Activated naive CD8-positive, alpha-beta T cell treated with anti-CD3 and anti-CD28 coated beads, Interleukin-2, amount 50 U/mL, for 16 hours (primary cell): ENCODE data around the gene RD3L.
"Not testable (repeated sequence)": the region's sequence is repeated elsewhere in the genome, so short reads cannot be mapped to it uniquely, and the experiment has no call there.

Source experiments
- DNase-seq: peaks from one replicate; pipeline ENCODE4 v3.0.0-alpha.2; 2020; ENCODE audit warnings: low read depth, low spot score

RD3L gene

DNA sequence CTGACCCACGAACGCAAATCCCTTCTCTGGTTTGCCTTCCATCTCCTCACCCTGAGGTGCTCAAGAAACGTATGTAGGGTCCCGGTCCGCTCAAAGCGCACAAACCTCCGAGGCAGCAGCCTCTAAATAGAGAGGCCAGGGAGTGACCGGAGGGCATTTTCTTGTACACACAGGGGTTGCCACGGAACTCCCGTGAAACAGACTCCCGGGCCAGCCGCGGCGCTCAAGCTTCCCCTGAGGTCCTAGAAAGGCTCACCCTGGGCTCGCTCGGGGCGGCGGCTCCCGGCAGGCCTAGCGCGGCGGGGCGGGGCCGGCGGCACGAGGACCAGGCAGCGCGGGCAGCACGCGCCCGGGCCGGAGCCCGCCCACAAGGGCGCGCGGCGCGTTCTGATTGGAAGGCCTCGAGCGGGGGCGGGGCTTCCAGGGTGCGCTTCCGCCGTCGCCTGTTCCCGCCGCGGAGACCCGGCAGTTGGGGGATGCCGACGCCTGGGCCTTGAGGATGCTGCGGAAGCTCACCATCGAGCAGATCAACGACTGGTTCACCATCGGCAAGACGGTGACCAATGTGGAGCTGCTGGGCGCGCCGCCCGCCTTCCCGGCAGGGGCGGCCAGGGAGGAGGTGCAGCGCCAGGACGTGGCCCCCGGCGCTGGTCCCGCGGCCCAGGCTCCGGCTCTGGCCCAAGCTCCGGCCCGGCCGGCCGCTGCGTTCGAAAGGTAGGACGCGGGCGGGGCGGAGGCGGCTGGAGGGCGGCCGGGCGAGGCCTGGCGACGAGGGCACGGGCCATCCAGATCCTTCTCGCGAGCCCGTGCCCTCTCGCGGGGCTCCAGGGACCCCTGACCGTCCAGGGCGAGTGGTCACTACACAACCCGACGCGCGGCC lies 14.1 kb downstream of the RD3L start, which contains the start of gene TDRD9:
Gene TDRD9 (plus strand): TSS at position 446 of the 880 bp plus-strand sequence. CDS start 54 bp downstream, at position 500.
- DNase-seq, result no peak

DNA sequence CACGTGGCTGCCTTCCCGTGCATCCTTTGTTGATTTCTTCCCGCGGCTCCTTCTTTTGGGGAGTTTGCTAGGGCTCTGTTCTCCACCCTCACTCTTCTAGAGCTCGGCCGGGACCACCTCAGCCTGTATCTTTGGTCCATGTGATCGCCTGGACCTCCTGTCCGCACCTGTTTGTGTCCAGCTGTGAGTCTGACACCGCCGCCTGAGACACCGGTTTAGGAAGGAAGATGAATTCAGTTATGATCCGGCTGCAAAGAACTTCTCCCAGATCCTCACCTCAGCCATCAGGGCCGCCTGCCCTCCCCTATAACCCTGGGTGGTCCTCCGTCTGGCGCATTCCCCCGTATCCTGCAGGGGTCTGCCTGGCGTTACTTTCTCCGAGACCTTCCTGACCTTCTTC lies 14.8 kb downstream of the RD3L start:
- no peak for DNase-seq

DNA sequence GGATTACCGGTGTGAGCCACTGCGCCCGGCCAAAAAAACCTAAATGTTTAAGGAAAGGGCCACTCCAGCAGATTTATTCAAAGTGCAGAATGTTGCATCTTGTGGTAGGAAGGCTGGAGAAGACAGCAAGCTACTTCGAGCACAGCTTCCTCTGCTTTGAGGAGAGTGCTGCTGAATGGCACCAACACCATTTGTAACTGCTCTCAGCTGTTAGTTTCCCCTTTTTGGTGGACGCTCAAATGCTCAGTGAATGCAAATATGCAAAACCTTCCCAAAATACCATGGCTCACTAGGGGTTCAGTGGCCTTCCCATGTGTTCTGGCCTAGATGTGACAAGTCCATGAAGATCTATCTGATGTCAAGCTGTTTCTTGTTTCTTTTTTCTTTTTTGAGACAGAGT lies 17.0 kb downstream of the RD3L start:
- no peak for DNase-seq

DNA sequence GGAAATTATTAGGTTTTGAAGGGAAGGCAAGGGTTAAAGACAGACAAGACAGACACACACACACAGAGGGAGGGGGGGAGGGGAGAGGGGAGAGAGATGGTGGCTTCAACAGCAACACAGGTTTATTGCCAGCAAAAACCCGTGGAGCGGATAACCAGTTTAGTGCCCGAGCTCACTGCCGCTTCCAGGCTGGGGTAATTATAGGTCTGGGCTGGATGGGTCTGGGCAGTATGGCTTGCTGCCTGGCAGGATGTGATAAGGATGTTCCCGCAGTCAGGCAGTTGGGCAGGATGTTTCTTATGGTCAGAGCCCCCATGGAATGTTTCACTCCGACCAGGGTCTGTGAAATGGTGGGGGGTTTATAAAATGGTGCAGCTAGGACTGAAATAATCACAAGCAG lies 18.5 kb downstream of the RD3L start:
- DNase-seq, result no peak

DNA sequence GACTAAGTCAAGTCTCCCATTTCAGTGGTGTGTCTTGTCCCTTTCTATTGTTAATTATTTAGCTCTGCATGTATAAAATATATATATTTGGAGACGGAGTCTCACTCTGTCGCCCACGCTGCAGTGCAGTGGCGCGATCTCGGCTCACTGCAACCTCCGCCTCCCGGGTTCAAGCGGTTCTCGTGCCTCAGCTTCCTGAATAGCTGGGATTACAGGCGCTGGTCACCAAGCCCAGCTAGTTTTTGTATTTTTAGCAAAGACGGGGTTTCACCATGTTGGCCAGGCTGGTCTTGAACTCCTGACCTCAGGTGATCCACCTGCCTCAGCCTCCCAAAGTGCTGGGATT lies 20.5 kb downstream of the RD3L start:
- not testable (repeated sequence) for DNase-seq

DNA sequence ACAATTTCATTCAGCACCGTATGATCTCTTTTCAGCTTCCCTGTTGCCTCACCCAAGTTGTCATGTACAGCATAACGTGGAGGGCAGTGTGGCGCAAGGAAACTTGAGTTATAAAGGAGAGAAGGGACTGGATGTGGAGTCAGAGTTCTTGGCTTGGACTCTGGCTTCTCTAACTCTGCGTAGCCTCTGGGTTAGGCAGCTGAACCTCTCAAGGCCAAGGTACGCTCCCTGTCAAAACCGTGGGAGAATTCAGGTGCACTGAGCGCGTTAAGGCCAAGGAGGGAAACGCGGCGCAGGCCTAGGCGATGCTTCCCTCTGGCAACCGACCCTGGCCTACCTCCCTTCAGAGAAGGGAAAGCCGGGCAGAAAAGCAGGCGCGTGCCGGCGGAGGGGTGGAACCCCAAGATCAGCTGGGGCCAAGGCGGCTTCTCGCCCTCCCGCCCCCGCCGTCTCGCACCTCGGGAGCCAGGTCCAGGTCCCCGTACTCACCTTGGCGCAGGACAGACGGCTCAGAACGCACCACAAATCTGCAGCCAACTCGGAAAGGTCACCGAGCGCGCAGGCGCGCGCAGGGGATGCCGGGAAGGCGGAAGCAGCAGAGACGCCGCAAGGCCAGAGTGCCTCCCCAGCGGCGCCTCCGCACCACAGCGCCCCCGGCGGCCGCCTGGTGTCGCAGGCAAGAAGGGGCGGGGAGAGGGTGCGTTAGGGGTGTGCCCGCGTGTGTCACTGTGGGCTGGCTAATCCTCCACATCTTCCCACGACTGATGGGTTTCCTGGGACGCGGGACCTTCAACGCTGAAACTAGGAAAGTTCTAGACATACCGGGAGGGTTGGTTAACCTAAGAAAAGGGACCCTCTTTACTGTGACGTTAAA lies 21.1 kb downstream of the RD3L start:
- peak; percentile 92 for DNase-seq

DNA sequence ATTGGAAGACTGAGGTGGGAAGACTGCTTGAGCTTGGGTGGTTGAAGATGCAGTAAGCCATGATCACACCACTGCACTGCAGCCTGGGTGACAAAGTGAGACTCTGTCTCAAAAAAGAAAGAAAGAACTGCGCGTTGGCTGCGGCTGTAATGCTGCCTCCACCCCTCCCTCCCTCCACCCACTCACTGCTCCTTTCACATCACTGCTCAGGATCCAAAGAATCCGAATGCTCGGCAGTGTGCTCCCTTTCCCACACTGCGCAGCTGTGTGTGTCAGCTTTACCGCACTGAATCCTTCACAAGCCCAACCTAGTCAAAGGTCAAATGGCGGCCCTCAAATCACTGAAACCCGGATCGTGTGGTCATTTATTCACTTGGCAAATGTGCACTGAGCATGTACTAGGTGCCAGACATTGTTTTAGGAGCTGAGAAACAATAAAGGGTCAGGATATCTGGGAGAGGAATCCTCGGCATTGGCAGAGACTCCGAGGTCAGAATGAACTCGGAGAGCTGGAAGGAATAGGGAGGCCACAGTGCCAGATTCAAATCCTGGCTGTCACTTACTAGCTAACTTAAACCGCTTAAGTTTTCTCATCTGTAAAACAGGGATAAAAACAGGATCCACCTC lies 25.6 kb downstream of the RD3L start:
- no peak for DNase-seq

DNA sequence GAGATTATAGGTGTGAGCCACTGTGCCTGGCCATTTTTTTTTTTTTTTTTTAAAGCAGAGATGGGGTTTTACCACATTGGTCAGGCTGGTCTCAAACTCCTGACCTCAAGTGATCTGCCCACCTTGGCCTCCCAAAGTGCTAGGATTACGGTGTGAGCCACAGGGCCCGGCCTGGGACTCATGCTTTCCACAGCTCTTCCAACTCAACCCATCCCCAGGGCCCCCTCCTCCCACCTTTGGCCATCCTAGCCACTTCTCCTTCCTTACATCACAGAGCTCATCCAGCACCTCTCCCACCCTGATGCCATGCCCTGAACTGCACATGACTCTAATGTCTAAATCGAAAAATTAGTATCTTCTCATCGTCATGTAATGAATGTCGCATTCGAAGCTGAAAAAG lies 26.7 kb downstream of the RD3L start:
- no peak for DNase-seq

DNA sequence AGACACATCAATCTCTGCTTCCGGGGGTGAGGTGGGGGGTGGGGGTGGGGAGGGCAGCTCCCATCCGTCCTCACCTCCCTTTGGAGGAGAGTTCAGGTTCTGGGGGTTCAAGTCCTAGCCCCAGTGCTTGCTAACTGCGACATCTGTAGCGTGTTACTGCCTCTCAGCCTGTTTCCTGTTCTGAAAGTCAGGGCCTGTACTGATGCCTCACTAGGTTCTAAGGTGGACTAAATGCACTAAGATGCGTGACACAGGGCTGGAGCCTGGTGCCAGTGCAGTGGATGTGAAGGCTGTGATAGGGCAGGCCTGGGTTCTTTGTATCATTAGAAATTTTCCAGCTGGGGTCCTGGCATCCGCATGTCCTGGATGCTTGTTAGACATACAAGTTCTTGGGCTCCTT lies 31.3 kb downstream of the RD3L start:
- DNase-seq, result no peak

DNA sequence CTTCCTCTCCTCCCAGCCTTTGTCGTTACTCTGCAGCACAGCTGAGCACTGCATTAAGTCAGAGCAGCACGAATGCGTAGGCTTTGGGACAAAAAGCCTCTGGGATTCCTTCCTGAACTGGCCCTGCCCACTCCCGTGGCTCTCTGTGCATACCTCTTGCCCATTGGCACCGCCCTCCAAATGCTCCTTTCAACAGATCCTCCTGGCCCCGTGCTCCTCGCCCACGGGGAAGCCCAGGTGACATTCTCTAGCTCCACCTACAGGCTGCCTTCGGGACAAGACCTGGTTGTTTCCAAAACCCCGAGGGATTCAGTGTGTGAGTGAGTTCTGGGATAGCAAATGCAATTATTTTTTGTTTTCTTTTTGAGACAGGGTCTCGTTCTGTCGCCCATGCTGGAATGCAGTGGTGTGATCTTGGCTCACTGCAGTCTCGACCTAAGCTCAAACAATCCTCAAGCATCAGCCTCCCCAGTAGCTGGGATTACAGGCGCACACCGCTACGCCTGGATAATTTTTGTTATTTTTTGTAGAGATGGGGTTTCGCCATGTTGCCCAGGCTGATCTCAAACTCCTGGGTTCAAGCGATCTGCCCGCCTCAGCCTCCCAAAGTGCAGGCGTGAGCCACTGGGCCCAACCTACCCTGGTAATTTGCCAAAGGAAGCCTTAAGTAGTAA lies 31.9 kb downstream of the RD3L start:
- peak; percentile 49 for DNase-seq

DNA sequence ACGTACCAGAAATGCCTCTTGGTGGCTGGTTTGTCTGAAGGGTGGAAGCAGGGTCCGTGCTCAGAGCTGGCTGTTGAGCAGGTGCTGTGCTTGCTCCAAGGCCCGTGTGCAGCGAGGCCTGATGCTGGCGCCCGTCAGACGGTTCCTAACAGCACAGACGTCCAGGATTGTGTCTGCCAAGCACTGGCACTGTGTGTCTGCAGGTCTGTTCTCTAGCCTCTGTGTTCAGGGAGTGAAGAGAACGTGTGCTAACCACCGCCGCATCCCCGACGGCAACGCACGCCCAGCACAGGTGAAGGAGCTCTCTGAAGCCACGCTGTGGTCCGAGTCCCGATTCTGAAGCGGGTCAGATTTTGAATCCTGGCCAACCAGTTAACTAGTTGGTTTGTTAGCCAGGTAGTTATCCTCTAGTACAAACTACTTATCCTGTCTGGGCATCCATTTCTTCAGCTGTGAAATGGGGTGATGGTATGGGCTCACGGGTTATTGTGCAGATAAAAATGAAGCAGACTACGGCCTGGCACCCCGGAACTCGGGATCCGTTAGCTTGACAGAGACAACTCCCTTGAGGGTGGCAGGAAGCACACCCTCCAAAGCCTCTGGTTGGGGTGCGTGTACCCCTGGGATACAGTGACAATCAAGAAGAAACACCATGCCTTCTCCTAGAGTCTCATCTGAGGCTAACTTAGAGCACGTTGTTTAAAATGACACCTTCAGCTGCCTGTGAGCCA lies 32.6 kb downstream of the RD3L start:
- no peak for DNase-seq

DNA sequence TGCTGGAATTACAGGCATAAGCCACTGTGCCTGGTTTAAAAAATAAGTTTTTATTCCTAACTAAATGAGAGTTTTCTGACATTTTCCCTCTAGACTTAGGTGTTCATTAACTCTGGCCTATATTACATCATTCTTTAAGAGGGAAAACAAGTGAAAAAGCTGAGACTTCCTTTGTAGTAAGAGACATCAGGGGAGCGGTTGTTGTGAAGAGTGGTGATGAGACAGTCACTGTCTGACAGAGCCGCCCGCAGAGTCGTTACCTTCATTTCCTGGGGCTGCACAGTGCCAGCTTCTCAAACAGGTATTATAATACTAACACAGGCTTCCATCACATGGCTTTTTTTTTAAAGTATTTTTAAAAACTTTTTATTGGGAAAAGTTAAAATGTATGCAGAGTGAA lies 33.7 kb downstream of the RD3L start:
- DNase-seq, result no peak

DNA sequence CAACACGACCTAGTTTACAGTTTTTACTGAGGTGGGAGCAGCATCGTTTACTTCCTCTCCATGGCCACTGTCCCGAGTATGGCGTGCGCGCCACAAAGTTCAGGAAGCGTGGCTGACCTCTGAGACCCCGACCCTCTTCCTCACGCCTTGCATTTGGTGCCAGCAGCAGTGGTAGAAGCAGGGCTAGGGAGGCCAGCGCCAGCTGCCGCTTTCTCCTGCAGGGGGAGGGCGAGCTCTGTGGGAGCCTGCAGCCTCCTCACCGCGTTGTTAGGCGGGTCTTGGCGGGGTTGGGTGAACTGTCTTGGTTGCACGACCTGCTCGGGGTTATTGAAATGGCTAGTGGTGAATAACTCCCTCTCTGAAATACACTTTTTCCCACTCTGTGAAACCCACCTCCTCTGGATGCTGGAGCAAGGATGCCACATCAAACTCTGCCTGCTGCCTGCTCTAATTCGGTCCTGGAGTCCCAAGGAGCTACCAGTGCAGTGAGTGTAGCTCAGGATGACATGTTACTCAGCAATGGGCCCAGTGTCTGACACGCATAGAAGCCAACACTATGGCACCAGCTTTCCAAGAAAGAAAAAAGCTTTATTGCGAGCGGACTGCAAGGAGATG lies 36.4 kb downstream of the RD3L start:
- no peak for DNase-seq

DNA sequence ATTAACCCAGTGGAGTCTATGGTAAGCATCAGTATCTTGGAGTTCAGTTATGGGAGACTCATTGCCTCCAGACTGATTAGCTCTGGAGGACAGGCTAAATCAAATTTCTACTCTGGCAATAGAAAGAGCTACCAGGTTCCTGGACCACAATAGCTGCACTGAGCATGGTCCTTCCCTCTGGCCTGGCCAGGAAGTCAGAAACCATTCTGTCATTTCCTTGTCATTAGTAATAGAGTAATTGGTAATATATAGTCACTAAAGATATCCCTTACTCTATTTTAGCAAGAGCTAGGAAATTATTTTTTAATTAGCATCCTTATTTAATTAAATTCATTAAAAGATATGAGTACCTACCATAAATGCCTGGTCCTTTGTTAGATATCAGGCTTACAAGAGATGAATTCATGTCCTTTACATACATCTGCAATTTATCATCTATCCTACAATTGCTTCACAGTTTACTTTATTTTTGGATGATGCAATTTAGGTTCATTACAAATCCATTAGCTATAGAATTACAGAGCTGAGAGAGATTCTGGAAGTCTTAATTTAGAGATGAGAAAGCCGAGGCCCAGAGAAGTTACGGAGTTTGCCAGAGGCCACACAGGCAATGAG lies 37.7 kb downstream of the RD3L start:
- DNase-seq, result no peak

DNA sequence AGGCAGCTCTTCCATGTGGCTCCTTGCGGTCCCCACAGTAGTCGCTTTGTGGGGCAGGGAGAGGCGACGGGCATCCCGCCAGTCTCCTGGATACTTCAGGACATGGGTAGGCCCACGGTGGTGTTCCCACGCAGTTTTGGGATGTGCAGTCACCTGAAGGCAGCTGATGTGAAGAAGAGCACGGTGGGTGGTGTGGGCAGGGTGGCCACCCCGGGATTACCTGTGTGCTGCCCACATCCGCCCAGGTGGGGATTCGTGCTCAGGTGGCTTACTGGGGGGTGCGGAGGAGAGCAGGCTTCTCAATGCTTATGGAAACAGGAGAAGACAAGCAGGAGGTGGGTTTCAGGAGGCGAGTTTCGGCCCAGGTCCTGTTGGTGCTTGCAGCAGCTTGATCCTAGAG lies 42.5 kb downstream of the RD3L start:
- no peak for DNase-seq

DNA sequence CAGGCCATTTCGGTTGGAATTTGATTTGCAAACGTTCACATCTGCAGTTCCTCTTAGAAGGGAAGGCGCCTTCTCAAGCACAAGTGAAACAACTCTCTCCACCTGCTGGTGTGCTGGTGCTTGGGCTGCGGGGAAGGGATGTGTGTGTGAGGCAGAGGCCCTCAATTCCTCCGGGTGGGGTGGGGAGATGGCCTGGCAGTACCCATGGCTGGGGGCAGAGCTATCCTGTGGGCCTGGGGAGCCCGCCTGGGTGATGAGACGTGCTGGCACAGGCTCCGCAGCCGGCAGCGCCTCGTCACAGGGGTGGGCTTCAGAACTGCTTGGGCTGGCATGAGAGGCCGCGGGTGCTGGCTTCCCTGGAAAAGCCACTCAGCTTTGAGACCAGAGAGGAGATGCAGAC lies 43.0 kb downstream of the RD3L start:
- no peak for DNase-seq

DNA sequence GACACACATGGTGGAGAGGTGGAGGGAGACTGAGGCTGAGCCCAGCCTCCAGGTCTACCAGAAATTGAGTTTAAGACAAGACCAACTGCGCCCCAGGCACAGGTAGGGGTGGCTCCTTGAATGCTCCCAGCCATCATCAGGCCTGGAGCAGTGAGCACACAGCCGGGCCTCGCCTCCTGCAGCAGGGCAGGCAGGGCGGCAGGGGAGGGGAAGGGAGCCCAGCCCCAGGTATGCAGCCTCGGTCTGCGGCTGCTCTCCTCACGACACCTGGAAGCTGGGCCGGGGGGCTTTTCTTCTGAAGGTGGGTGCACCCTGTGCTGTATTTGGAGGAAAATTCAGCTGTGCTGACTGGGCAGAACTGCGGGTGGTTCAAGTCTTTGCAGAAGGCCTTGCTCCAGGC lies 43.6 kb downstream of the RD3L start:
- DNase-seq, result no peak

DNA sequence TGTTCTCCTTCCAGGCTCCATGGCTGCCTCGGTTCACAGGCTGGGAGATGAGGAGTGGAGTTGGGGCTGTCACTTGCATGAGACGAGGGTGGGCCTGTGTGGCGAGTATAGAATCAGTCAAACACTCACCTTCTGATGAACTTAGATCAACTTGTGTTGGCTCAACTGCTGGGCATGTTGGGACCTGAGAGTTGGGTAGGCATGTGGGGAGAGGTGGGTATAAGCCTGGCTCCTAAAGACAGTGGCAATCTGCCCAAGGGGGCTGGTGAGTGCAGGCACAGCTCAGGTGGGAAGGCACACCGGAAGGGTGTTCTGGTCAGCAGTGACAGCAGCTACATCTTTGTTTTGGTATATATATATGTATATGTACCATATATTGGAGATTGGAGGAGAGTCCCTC lies 44.1 kb downstream of the RD3L start:
- no peak for DNase-seq

DNA sequence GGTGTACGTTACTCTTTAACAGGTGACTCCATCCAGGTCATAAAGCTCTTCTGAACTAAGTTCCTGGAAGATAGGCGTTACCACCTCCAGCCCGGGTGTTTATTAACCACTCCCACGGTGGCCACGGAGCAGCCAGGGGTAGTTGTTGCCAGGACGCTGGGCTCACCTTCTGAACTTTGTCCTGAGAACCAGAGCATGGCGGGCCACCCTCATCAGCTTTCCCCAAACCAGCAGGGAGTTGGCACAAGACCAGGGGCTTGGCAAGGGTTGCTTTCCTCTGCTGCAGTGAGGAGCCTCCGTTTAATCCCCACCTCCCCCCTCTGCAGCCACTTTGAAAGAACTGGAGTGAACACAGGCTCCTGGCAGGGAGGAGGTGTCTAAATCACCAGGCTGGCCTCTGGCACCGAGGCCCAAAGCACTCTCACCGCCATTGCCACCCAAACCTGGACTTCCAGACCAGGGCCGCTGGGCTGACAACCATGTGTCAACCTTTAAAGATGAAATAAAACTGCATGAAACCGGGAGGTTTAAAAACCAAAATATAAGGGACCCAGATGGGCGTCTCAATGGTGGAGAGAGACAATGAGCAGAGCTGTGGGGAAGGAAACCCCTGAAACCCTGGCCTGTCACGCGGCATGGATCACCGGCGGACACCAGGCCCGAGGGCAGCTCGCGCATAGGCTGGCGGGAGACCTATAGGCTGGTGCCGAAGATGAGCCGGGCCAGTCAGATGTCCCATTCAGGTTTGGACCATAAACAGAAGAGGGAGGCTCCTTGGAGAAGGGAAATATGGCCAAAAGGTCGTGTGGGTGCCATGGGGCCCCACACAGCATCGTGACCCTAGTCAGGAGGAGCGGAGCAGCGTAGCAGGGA lies 45.0 kb downstream of the RD3L start:
- no peak for DNase-seq
